HepG2 (cell line): Measurements from ENCODE around the gene KDM6B. TPM values are rescaled to one million over a fixed set of nuclear protein-coding genes. Genes with fewer than 3 reads are reported as not detected.

Experiments
- FOXA1 ChIP-seq, 2 experiments: fragments of 450-650 bp in 1 of 2; sonication (generic) in 1 of 2; formaldehyde crosslinking in 1 of 2; IDR thresholded peaks; 2 replicates each; pipeline versions ENCODE4 v1.4.0 to v1.6.1; 2016 to 2020; ENCODE audit warnings: missing genetic modification reagents in 1 of 2
- HNRNPH1 ChIP-seq: fragments of 200-400 bp; formaldehyde crosslinking; optimal IDR thresholded peaks from 2 replicates; pipeline ENCODE3; 2017; ENCODE audit warnings: mild to moderate bottlenecking, low read depth, low read length
- HNRNPUL1 ChIP-seq: fragments of 200-400 bp; formaldehyde crosslinking; IDR thresholded peaks from 2 replicates; pipeline ENCODE4 v1.6.1; 2017; ENCODE audit warnings: low read depth, mild to moderate bottlenecking, low read length, moderate library complexity
- PHF20 ChIP-seq: sonication (generic); formaldehyde crosslinking; IDR thresholded peaks from 2 replicates; pipeline ENCODE4 v1.5.0; 2020; ENCODE audit warnings: mild to moderate bottlenecking, missing genetic modification reagents
- POLR2AphosphoS5 ChIP-seq: IDR thresholded peaks from 2 replicates; pipeline ENCODE4 v1.6.1; 2012; ENCODE audit warnings: low read depth, low read length
- SIN3B ChIP-seq: fragments of 150-350 bp; IDR thresholded peaks from 2 replicates; pipeline ENCODE4 v1.6.1; 2014; ENCODE audit warnings: low read length
- TEAD3 ChIP-seq: optimal IDR thresholded peaks from 2 replicates; pipeline ENCODE3; 2016; ENCODE audit warnings: borderline replicate concordance
- XRCC5 ChIP-seq: fragments of 200-400 bp; formaldehyde crosslinking; optimal IDR thresholded peaks from 2 replicates; pipeline ENCODE3; 2017; ENCODE audit warnings: mild to moderate bottlenecking, low read length
- YEATS2 ChIP-seq: sonication (generic); formaldehyde crosslinking; IDR thresholded peaks from 2 replicates; pipeline ENCODE4 v1.4.0; 2020; ENCODE audit warnings: missing genetic modification reagents, borderline replicate concordance
- ZBTB7A ChIP-seq: sonication (generic); formaldehyde crosslinking; IDR thresholded peaks from 2 replicates; pipeline ENCODE4 v1.8.0; 2022; ENCODE audit warnings: mild to moderate bottlenecking, missing genetic modification reagents
- ZNF251 ChIP-seq: sonication (generic); formaldehyde crosslinking; IDR thresholded peaks from 2 replicates; pipeline ENCODE4 v1.9.0; 2021; ENCODE audit warnings: mild to moderate bottlenecking, missing genetic modification reagents
- ZNF260 ChIP-seq: sonication (generic); formaldehyde crosslinking; IDR thresholded peaks from 2 replicates; pipeline ENCODE4 v1.4.0; 2020; ENCODE audit warnings: missing genetic modification reagents, low read depth, mild to moderate bottlenecking, borderline replicate concordance
- ZNF430 ChIP-seq: sonication (generic); formaldehyde crosslinking; IDR thresholded peaks from 2 replicates; pipeline ENCODE4 v1.9.0; 2021; ENCODE audit warnings: mild to moderate bottlenecking, missing genetic modification reagents
- ZNF547 ChIP-seq: sonication (generic); formaldehyde crosslinking; IDR thresholded peaks from 2 replicates; pipeline ENCODE4 v1.5.1; 2020; ENCODE audit warnings: mild to moderate bottlenecking, missing genetic modification reagents
- ZNF709 ChIP-seq: sonication (generic); formaldehyde crosslinking; IDR thresholded peaks from 2 replicates; pipeline ENCODE4 v1.5.0; 2020; ENCODE audit warnings: mild to moderate bottlenecking, missing genetic modification reagents
- ZNF747 ChIP-seq: sonication (generic); formaldehyde crosslinking; IDR thresholded peaks from 2 replicates; pipeline ENCODE4 v1.8.1; 2023; ENCODE audit warnings: missing genetic modification reagents, mild to moderate bottlenecking, borderline replicate concordance
- polyA plus RNA-seq, 8 experiments: library from polyadenylated mRNA; depleted of rRNA in 3 of 8; stranded (reverse) in 7 of 8; unstranded in 1 of 8; fragments of >200 nt; fragmentation: Illumina TruSeq in 4 of 8; extraction: Trizol in 4 of 8; gene quantifications; 2 replicates each; pipeline versions ENCODE4 v1.2.1 to v1.2.3, GENCODE V29; 2011 to 2016; ENCODE audit warnings: low read depth in 4 of 8, missing spikeins in 1 of 8, mixed read lengths in 1 of 8; ENCODE audit not compliant: insufficient read depth in 1 of 8
- total RNA-seq, 5 experiments: library from RNA; depleted of rRNA; stranded (reverse); fragments of >200 nt; fragmentation: Illumina TruSeq; extraction: Trizol; gene quantifications; 2 replicates each; pipeline ENCODE4 v1.2.3, GENCODE V29; 2016; ENCODE audit warnings: low read depth in 1 of 5
- TF ChIP-seq, protein P1 (sequence below), 2 experiments: sonication (generic) in 1 of 2; formaldehyde crosslinking in 1 of 2; IDR thresholded peaks; 2 replicates each; pipeline versions ENCODE4 v1.5.1 to v1.6.1; 2011 to 2020; ENCODE audit warnings: borderline replicate concordance in 1 of 2, low read depth in 1 of 2, low read length in 1 of 2, mild to moderate bottlenecking in 1 of 2, missing genetic modification reagents in 1 of 2, moderate library complexity in 1 of 2
- TF ChIP-seq, protein P2 (sequence below): sonication (generic); formaldehyde crosslinking; IDR thresholded peaks from 2 replicates; pipeline ENCODE4 v1.5.0; 2020; ENCODE audit warnings: missing genetic modification reagents, mild to moderate bottlenecking, borderline replicate concordance
- TF ChIP-seq, protein P3 (sequence below): IDR thresholded peaks from 2 replicates; pipeline ENCODE4 v1.6.1; 2018; ENCODE audit warnings: missing genetic modification reagents
- TF ChIP-seq, protein P4 (sequence below): sonication (generic); formaldehyde crosslinking; IDR thresholded peaks from 2 replicates; pipeline ENCODE4 v1.8.0; 2022; ENCODE audit warnings: mild to moderate bottlenecking, missing genetic modification reagents
- TF ChIP-seq, protein P5 (sequence below): sonication (generic); formaldehyde crosslinking; IDR thresholded peaks from 2 replicates; pipeline ENCODE4 v1.8.0; 2022; ENCODE audit warnings: missing genetic modification reagents, mild to moderate bottlenecking, inconsistent platforms, borderline replicate concordance

The KDM6B gene
- total and polyA plus RNA-seq, 2 of the 13 experiments (the other 11 are each of a cell fraction or from before 2014, with no cell fraction given) = 1.3 to 2.1 TPM

DNA sequence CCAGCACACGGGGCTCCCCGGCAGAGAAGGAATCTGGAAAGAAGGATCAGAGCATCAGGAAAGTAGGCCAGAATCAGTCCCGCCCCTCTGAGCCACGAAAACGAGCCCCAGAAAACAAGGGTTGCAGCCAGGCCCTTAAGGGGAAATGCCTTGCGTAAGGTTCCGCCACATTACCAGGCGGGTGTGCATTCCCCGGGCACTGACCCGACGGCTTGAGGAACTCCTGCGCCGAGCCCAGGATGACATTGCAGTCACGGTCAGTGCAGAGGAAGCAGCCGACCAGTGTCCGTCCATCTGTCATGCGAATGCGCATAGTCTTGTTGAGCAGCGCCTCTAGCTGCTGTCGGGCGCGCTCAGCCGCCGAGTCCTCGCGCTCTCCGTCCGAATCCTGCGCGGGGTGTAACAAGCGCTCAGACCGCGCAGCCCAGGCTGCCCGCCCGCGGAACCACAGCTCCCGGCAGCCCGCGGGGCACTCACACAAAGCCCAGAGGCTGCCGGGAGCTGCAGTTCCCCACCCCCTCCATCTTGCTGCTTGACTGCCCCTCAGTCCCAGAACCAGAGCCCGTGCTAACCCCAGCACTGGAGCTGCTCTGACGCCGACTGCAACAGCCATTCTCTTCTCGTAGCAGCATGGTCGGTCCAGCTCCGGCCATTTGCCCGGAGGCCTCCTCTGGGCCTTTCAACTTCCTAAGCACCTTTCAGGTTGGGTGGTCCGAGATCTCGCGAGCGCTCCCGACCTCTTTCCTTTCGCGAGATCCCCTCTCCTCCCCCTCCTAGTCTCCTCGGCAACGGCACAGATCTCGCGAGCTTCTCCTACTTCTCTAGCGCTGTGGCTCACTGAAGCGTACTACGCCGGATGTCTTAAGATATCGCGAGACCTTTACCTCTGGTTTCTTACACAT lies 23.0 kb downstream of the KDM6B start, which contains the start of gene NAA38 (continued):
- TF ChIP-seq, protein P1, sequence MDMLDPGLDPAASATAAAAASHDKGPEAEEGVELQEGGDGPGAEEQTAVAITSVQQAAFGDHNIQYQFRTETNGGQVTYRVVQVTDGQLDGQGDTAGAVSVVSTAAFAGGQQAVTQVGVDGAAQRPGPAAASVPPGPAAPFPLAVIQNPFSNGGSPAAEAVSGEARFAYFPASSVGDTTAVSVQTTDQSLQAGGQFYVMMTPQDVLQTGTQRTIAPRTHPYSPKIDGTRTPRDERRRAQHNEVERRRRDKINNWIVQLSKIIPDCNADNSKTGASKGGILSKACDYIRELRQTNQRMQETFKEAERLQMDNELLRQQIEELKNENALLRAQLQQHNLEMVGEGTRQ (IDR thresholded peaks at IDR 0.05; ENCODE audit: low read depth, low read length) = no peak
- TF ChIP-seq, protein P1 (CRISPR knock-in tag; IDR thresholded peaks at IDR 0.05; ENCODE audit: borderline replicate concordance) = no peak
- TF ChIP-seq, protein P2, sequence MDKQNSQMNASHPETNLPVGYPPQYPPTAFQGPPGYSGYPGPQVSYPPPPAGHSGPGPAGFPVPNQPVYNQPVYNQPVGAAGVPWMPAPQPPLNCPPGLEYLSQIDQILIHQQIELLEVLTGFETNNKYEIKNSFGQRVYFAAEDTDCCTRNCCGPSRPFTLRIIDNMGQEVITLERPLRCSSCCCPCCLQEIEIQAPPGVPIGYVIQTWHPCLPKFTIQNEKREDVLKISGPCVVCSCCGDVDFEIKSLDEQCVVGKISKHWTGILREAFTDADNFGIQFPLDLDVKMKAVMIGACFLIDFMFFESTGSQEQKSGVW (CRISPR knock-in tag) = no peak
- TF ChIP-seq FOXA1 (IDR thresholded peaks at IDR 0.05) = no peak
- peak; percentile 89 for TF ChIP-seq FOXA1 (CRISPR knock-in tag; IDR thresholded peaks at IDR 0.05)
- TF ChIP-seq, protein P3, sequence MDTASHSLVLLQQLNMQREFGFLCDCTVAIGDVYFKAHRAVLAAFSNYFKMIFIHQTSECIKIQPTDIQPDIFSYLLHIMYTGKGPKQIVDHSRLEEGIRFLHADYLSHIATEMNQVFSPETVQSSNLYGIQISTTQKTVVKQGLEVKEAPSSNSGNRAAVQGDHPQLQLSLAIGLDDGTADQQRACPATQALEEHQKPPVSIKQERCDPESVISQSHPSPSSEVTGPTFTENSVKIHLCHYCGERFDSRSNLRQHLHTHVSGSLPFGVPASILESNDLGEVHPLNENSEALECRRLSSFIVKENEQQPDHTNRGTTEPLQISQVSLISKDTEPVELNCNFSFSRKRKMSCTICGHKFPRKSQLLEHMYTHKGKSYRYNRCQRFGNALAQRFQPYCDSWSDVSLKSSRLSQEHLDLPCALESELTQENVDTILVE = 0 out of 2 replicates have a peak, but pooled peaks have one; percentile 61
- TF ChIP-seq, protein P4, sequence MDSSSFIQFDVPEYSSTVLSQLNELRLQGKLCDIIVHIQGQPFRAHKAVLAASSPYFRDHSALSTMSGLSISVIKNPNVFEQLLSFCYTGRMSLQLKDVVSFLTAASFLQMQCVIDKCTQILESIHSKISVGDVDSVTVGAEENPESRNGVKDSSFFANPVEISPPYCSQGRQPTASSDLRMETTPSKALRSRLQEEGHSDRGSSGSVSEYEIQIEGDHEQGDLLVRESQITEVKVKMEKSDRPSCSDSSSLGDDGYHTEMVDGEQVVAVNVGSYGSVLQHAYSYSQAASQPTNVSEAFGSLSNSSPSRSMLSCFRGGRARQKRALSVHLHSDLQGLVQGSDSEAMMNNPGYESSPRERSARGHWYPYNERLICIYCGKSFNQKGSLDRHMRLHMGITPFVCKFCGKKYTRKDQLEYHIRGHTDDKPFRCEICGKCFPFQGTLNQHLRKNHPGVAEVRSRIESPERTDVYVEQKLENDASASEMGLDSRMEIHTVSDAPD (CRISPR knock-in tag) = no peak
- TF ChIP-seq ZNF260 (CRISPR knock-in tag) = no peak
- no peak; the same call in 1 of the 2 replicates for TF ChIP-seq ZNF747 (CRISPR knock-in tag)
- TF ChIP-seq ZNF709 (CRISPR knock-in tag) = no peak; the same call in none of the 2 replicates
- TF ChIP-seq SIN3B = no peak
- TF ChIP-seq POLR2AphosphoS5 = 0 out of 2 replicates have a peak, but pooled peaks have one; percentile 14
- TF ChIP-seq XRCC5 = peak; percentile 43
- TF ChIP-seq ZNF430 = peak; percentile 18; the same call in 1 of the 2 replicates
- TF ChIP-seq ZBTB7A = no peak
- TF ChIP-seq ZNF251 (CRISPR knock-in tag) = no peak
- TF ChIP-seq HNRNPH1 = no peak
- 0 out of 2 replicates have a peak, but pooled peaks have one; percentile 38 for TF ChIP-seq YEATS2 (CRISPR knock-in tag)
- TF ChIP-seq PHF20 (CRISPR knock-in tag) = peak; percentile 43; the same call in 1 of the 2 replicates
- TF ChIP-seq ZNF547 (CRISPR knock-in tag) = peak; percentile 37; the same call in 1 of the 2 replicates
- TF ChIP-seq TEAD3 (CRISPR knock-in tag) = peak; percentile 71
- no peak for TF ChIP-seq HNRNPUL1
- TF ChIP-seq, protein P5, sequence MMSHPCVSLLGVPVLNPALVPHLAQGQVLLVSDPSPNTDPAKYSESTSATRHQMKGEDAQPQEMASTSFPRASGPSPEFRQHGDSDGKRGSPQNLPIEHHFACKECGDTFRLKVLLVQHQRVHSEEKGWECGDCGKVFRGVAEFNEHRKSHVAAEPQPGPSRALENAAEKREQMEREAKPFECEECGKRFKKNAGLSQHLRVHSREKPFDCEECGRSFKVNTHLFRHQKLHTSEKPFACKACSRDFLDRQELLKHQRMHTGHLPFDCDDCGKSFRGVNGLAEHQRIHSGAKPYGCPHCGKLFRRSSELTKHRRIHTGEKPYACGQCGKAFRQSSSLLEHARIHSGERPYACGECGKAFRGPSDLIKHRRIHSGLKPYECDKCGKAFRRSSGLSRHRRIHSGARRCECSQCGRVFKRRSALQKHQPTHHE (CRISPR knock-in tag) = no peak
